HCT116 (cell line): ENCODE data around the gene KCNK5. TPM values are rescaled to one million over a fixed set of nuclear protein-coding genes. Genes with fewer than 3 reads are reported as not detected.
A peak's percentile ranks its signal among the peaks of the same experiment; 100 is the strongest.

ENCODE experiments used
- ATAC-seq: fragments of 200-7000 bp; cut with Tn5 transposase; 2 replicates; pipeline ENCODE4 v1.9.1; 2020; ENCODE audit warnings: mild to moderate bottlenecking, moderate library complexity
- Bru-seq: library from RNA; stranded (reverse); fragments of 400-500 nt; gene quantifications from one replicate; lab custom pipeline; 2021; lab: Mats Ljungman, UMichigan
- BruChase-seq, 2 experiments: library from RNA; stranded (reverse); fragments of 400-500 nt; gene quantifications; one replicate each; lab custom pipeline; 2021; lab: Mats Ljungman, UMichigan
- BruUV-seq: library from RNA; stranded (reverse); fragments of 400-500 nt; replicated peaks from 2 replicates; lab custom pipeline; 2021; lab: Mats Ljungman, UMichigan
- CTCF ChIA-PET: fragments of 300-600 bp; sonication (Branson Sonifier 250); formaldehyde crosslinking; loops from one replicate; lab custom pipeline; 2021; ENCODE audit warnings: antibody characterized with exemption; lab: Charles Lee
- POLR2A ChIA-PET: fragments of 300-600, 350-600 bp; sonication (Branson Sonifier 250); formaldehyde crosslinking; loops from one replicate; lab custom pipeline; 2021; ENCODE audit warnings: antibody characterized with exemption; lab: Charles Lee
- RAD21 ChIA-PET, 2 experiments: fragments of 300-600 bp; sonication (Branson Sonifier 250); formaldehyde crosslinking; loops; one replicate each; lab custom pipeline; 2023; ENCODE audit warnings: low total read pairs in 2 of 2; ENCODE audit not compliant: uncharacterized antibody in 2 of 2, unreplicated experiment in 2 of 2, low non-redundant PET in 1 of 2; lab: Charles Lee
- DNase-seq: peaks from one replicate; pipeline ENCODE4 v3.0.0-alpha.2; 2010; ENCODE audit warnings: low read depth, low spot score
- H2AFZ ChIP-seq: fragments of 200-600 bp; shearing (Covaris generic), sonication (generic); 2 replicates; pipeline ENCODE4 v1.6.1; 2017; ENCODE audit warnings: low read depth, mixed run types, mixed read lengths, antibody characterized with exemption, low read length; ENCODE audit not compliant: poor library complexity, severe bottlenecking
- H3K27ac ChIP-seq: 2 replicates; pipeline ENCODE4 v1.5.1; 2012; ENCODE audit warnings: low read depth, low read length
- H3K27me3 ChIP-seq: fragments of 200-600 bp; sonication (generic); 2 replicates; pipeline ENCODE4 v1.6.1; 2016; ENCODE audit warnings: mixed run types, low read length, mixed read lengths; ENCODE audit not compliant: insufficient read depth
- H3K36me3 ChIP-seq, 2 experiments: fragments of 200-500 bp in 1 of 2; fragments of 200-600 bp in 1 of 2; sonication (Bioruptor generic) in 1 of 2; sonication (generic) in 1 of 2; 2 replicates each; pipeline versions ENCODE4 v1.5.1 to v1.6.1; 2014 to 2016; ENCODE audit warnings: low read length in 2 of 2, inconsistent platforms in 1 of 2, mixed read lengths in 1 of 2, mixed run types in 1 of 2; ENCODE audit not compliant: insufficient read depth in 2 of 2, control insufficient read depth in 1 of 2
- H3K4me1 ChIP-seq, 2 experiments: fragments of 200-600 bp in 1 of 2; sonication (generic) in 1 of 2; 2 replicates each; pipeline versions ENCODE4 v1.5.1 to v1.6.1; 2012 to 2017; ENCODE audit warnings: low read length in 2 of 2, inconsistent platforms in 1 of 2, mild to moderate bottlenecking in 1 of 2, mixed read lengths in 1 of 2, mixed run types in 1 of 2, moderate library complexity in 1 of 2; ENCODE audit not compliant: insufficient read depth in 2 of 2, control insufficient read depth in 1 of 2
- H3K4me2 ChIP-seq: fragments of 200-600 bp; sonication (generic); 2 replicates; pipeline ENCODE4 v1.6.1; 2017; ENCODE audit warnings: mixed run types, low read length, mixed read lengths
- H3K4me3 ChIP-seq, 2 experiments: fragments of 200-600 bp in 1 of 2; sonication (generic) in 1 of 2; replicated peaks in 1 of 2; 2 replicates each; pipeline ENCODE4 v1.5.1; 2011 to 2016; ENCODE audit warnings: low read length in 2 of 2, control low read depth in 1 of 2, low read depth in 1 of 2, mild to moderate bottlenecking in 1 of 2, mixed read lengths in 1 of 2, mixed run types in 1 of 2
- H3K79me2 ChIP-seq: fragments of 200-600 bp; sonication (generic); 2 replicates; pipeline ENCODE4 v1.6.1; 2017; ENCODE audit warnings: mild to moderate bottlenecking, mixed run types, low read length, moderate library complexity, mixed read lengths; ENCODE audit not compliant: insufficient read depth
- H3K9ac ChIP-seq: fragments of 200-600 bp; sonication (generic); 2 replicates; pipeline ENCODE4 v1.6.1; 2016; ENCODE audit warnings: low read length, mixed read lengths
- H3K9me2 ChIP-seq: fragments of 200-600 bp; sonication (generic), shearing (Covaris generic); 2 replicates; pipeline ENCODE4 v1.6.1; 2017; ENCODE audit warnings: mixed run types, mild to moderate bottlenecking, moderate library complexity; ENCODE audit not compliant: insufficient read depth
- H3K9me3 ChIP-seq, 2 experiments: fragments of 200-500 bp in 1 of 2; fragments of 200-600 bp in 1 of 2; sonication (Bioruptor generic) in 1 of 2; sonication (generic) in 1 of 2; 2 replicates each; pipeline ENCODE4 v1.6.1; 2014 to 2017; ENCODE audit warnings: low read length in 2 of 2, mixed read lengths in 2 of 2, inconsistent platforms in 1 of 2, low read depth in 1 of 2, mild to moderate bottlenecking in 1 of 2, mixed run types in 1 of 2, moderate library complexity in 1 of 2; ENCODE audit not compliant: control insufficient read depth in 1 of 2, insufficient read depth in 1 of 2
- H4K20me1 ChIP-seq: fragments of 200-600 bp; sonication (generic), shearing (Covaris generic); 2 replicates; pipeline ENCODE4 v1.6.1; 2017; ENCODE audit warnings: mixed run types, mild to moderate bottlenecking, moderate library complexity; ENCODE audit not compliant: insufficient read depth
- CEBPB ChIP-seq: IDR thresholded peaks from 2 replicates; pipeline ENCODE4 v1.6.1; 2012; ENCODE audit warnings: low read depth
- EGR1 ChIP-seq: IDR thresholded peaks from 2 replicates; pipeline ENCODE4 v1.6.1; 2012; ENCODE audit warnings: low read depth
- ELF1 ChIP-seq: IDR thresholded peaks from 2 replicates; pipeline ENCODE4 v1.6.1; 2012; ENCODE audit warnings: low read depth, borderline replicate concordance
- EZH2 ChIP-seq: fragments of 200-600 bp; sonication (generic); IDR thresholded peaks from 2 replicates; pipeline ENCODE4 v1.6.1; 2017; ENCODE audit warnings: antibody characterized with exemption, mixed run types
- EZH2phosphoT487 ChIP-seq: fragments of 200-600 bp; IDR thresholded peaks from 2 replicates; pipeline ENCODE4 v1.6.1; 2018; ENCODE audit warnings: antibody characterized with exemption, borderline replicate concordance
- JUND ChIP-seq: IDR thresholded peaks from 2 replicates; pipeline ENCODE4 v1.6.1; 2012
- POLR2A ChIP-seq: IDR thresholded peaks from 2 replicates; pipeline ENCODE4 v1.7.0; 2011; ENCODE audit warnings: borderline replicate concordance; ENCODE audit not compliant: insufficient read depth, insufficient read length; ENCODE audit errors: extremely low read depth
- POLR2AphosphoS5 ChIP-seq: IDR thresholded peaks from 2 replicates; pipeline ENCODE4 v1.6.1; 2011; ENCODE audit warnings: mild to moderate bottlenecking, low read depth, low read length, moderate library complexity
- RAD21 ChIP-seq: IDR thresholded peaks from 2 replicates; pipeline ENCODE4 v1.6.1; 2012; ENCODE audit warnings: low read depth, mild to moderate bottlenecking
- SP1 ChIP-seq: IDR thresholded peaks from 2 replicates; pipeline ENCODE4 v1.6.1; 2012; ENCODE audit warnings: low read depth
- SRF ChIP-seq: IDR thresholded peaks from 2 replicates; pipeline ENCODE4 v1.6.1; 2012; ENCODE audit warnings: low read depth
- TCF7L2 ChIP-seq: IDR thresholded peaks from 2 replicates; pipeline ENCODE4 v1.7.0; 2011; ENCODE audit warnings: borderline replicate concordance, inconsistent platforms; ENCODE audit not compliant: insufficient read depth, insufficient read length; ENCODE audit errors: extremely low read depth
- ZNF274 ChIP-seq: fragments of 200-500 bp; sonication (Bioruptor generic); IDR thresholded peaks from 2 replicates; pipeline ENCODE4 v1.6.1; 2014; ENCODE audit warnings: mild to moderate bottlenecking, low read depth, low read length, inconsistent platforms
- intact Hi-C: fragments of 100-400 bp; cut with micrococcal nuclease; formaldehyde crosslinking; loops from 2 replicates; pipeline ENCODE4 v1.10.0; 2022
- long read RNA-seq: library from polyadenylated mRNA; unstranded; transcript quantifications from one replicate; pipeline ENCODE4 v2.0.0, GENCODE V29; 2021; ENCODE audit not compliant: unreplicated experiment
- polyA plus RNA-seq: library from polyadenylated mRNA; unstranded; fragments of >200 nt; gene quantifications from 2 replicates; pipeline ENCODE4 v1.2.1, GENCODE V29; 2012; ENCODE audit warnings: missing spikeins
- total RNA-seq: library from RNA; stranded (reverse); gene quantifications from one replicate; pipeline ENCODE4 v1.2.1, GENCODE V29; 2021; ENCODE audit not compliant: unreplicated experiment
- TF ChIP-seq, protein P1 (sequence below): IDR thresholded peaks from 2 replicates; pipeline ENCODE4 v1.6.1; 2012; ENCODE audit warnings: low read depth
- TF ChIP-seq, protein P2 (sequence below): IDR thresholded peaks from 2 replicates; pipeline ENCODE4 v1.6.1; 2012
- TF ChIP-seq, protein P3 (sequence below): IDR thresholded peaks from 2 replicates; pipeline ENCODE4 v1.6.1; 2012
- TF ChIP-seq, protein P4 (sequence below): IDR thresholded peaks from 2 replicates; pipeline ENCODE4 v1.6.1; 2011; ENCODE audit warnings: mild to moderate bottlenecking, low read length, moderate library complexity; ENCODE audit not compliant: insufficient replicate concordance; ENCODE audit errors: extremely low read depth

Gene KCNK5, protein sequence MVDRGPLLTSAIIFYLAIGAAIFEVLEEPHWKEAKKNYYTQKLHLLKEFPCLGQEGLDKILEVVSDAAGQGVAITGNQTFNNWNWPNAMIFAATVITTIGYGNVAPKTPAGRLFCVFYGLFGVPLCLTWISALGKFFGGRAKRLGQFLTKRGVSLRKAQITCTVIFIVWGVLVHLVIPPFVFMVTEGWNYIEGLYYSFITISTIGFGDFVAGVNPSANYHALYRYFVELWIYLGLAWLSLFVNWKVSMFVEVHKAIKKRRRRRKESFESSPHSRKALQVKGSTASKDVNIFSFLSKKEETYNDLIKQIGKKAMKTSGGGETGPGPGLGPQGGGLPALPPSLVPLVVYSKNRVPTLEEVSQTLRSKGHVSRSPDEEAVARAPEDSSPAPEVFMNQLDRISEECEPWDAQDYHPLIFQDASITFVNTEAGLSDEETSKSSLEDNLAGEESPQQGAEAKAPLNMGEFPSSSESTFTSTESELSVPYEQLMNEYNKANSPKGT
- total RNA-seq (9.5 TPM), Bru-seq, nascent RNA (percentile 66 among the genes with signal in this experiment), BruChase-seq, experiment 1, labeled RNA remaining after a 6-hour chase (percentile 41 among the genes with signal in this experiment), BruChase-seq, experiment 2, labeled RNA remaining after a 2-hour chase (percentile 53 among the genes with signal in this experiment)
- 6.4 and 8.3 TPM in 2 replicates for polyA plus RNA-seq
- long read RNA-seq, transcript KCNK5-201 (5 exons, 3,756 nt), result major isoform, 15 of 33 reads
- long read RNA-seq, partial matches to known transcripts, result 1 of 33 reads
- long read RNA-seq, other reads (novel, unspliced or antisense), result 17 of 33 reads

DNA sequence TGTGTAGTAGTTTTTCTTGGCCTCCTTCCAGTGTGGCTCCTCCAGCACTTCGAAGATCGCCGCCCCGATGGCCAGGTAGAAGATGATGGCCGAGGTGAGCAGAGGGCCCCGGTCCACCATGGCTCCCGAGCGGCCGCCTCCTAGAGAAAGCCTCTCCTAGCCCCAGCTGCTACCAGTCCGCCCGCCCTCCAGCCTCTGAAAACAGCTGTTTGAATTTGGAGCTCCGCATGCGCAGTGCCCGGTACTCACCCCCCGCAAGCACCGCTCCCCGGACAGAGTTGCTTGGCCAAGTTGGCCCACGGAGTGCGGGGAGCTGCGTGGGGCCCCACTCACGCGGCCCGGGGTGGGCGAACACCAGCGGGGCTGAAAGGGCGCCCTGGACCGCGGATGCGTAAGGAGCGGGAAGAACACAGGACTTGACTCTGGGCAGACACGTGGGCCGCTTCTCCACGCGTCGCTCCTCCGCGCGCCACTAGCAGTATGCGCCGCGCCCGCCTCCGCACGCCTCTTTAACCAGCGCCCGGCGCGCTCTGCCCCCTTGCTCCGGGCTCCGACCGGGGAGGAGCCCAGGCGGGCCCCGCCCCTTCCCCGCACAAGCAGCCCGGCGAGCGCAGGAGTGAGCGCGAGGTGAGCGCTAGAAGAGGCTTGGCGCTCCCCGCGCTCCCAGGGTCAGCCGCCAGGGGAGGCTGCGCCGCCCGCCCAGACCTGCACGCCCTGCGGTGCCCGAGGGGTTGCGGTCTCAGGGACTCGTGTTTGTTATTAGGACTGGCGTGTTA, at the start of gene KCNK5:
KCNK5 (minus strand) TSS at position 484 of the 776 bp plus-strand sequence; CDS start at position 120, 364 bp downstream.
- Histone ChIP-seq H3K27ac (peak within 1 kb of the TSS; percentile 53; the same call in 1 of the 2 replicates), H3K9ac (peak within 1 kb of the TSS; percentile 78), H3K4me2 (peak within 1 kb of the TSS; percentile 98), H3K4me3 (peak within 1 kb of the TSS; percentile 75 to 88), H3K9me3 (no peaks in the 10 kb centered on the region), H3K27me3 (no peaks in the 10 kb centered on the region), H3K9me2 (no peaks in the 10 kb centered on the region), H4K20me1 (no peaks in the 10 kb centered on the region), H3K79me2 (peaks cover 46% of the 10 kb centered on the region), H3K36me3 (no peaks in the 10 kb centered on the region), H2AFZ (peak within 1 kb of the TSS; percentile 93), H3K4me1 (peaks cover 9 to 41% of the 10 kb centered on the region in 2 experiments; a peak in 3 of 4 replicates)
- peak; percentile 73 for DNase-seq
- peak; percentile 99 for ATAC-seq
- intact Hi-C loops, result loop anchor here (1.0 to 5.0 kb wide), 2 partner anchors 52 to 74 kb away; no protein-coding TSS in a partner anchor
- POLR2A ChIA-PET, result interaction anchor here (0.6 to 1.4 kb wide), 5 partner anchors 12 to 74 kb away, joined by 3 to 6 read pairs (median 3); no protein-coding TSS in a partner anchor
- RAD21 ChIA-PET, result no interaction called here
- no TSS peak for BruUV-seq
- CTCF ChIA-PET, result interaction anchor here (1.3 to 3.2 kb wide), 2 partner anchors 10 to 73 kb away, joined by 4 to 14 read pairs; no protein-coding TSS in a partner anchor
- TF ChIP-seq CEBPB, result no peak
- TF ChIP-seq EZH2, result no peak
- no peak for TF ChIP-seq EZH2phosphoT487
- peak; percentile 76 for TF ChIP-seq RAD21
- no peak for TF ChIP-seq SRF
- TF ChIP-seq SP1, result peak; percentile 52
- peak; percentile 79 for TF ChIP-seq POLR2A
- TF ChIP-seq, protein P1, sequence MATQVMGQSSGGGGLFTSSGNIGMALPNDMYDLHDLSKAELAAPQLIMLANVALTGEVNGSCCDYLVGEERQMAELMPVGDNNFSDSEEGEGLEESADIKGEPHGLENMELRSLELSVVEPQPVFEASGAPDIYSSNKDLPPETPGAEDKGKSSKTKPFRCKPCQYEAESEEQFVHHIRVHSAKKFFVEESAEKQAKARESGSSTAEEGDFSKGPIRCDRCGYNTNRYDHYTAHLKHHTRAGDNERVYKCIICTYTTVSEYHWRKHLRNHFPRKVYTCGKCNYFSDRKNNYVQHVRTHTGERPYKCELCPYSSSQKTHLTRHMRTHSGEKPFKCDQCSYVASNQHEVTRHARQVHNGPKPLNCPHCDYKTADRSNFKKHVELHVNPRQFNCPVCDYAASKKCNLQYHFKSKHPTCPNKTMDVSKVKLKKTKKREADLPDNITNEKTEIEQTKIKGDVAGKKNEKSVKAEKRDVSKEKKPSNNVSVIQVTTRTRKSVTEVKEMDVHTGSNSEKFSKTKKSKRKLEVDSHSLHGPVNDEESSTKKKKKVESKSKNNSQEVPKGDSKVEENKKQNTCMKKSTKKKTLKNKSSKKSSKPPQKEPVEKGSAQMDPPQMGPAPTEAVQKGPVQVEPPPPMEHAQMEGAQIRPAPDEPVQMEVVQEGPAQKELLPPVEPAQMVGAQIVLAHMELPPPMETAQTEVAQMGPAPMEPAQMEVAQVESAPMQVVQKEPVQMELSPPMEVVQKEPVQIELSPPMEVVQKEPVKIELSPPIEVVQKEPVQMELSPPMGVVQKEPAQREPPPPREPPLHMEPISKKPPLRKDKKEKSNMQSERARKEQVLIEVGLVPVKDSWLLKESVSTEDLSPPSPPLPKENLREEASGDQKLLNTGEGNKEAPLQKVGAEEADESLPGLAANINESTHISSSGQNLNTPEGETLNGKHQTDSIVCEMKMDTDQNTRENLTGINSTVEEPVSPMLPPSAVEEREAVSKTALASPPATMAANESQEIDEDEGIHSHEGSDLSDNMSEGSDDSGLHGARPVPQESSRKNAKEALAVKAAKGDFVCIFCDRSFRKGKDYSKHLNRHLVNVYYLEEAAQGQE, result no peak
- TF ChIP-seq, protein P2, sequence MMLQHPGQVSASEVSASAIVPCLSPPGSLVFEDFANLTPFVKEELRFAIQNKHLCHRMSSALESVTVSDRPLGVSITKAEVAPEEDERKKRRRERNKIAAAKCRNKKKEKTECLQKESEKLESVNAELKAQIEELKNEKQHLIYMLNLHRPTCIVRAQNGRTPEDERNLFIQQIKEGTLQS, result no peak
- TF ChIP-seq POLR2AphosphoS5, result peak; percentile 92
- TF ChIP-seq, protein P3, sequence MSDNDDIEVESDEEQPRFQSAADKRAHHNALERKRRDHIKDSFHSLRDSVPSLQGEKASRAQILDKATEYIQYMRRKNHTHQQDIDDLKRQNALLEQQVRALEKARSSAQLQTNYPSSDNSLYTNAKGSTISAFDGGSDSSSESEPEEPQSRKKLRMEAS, result peak; percentile 97
- no peak for TF ChIP-seq ELF1
- TF ChIP-seq EGR1, result peak; percentile 95
- peak; percentile 28 for TF ChIP-seq TCF7L2
- no peak for TF ChIP-seq JUND
- TF ChIP-seq, protein P4, sequence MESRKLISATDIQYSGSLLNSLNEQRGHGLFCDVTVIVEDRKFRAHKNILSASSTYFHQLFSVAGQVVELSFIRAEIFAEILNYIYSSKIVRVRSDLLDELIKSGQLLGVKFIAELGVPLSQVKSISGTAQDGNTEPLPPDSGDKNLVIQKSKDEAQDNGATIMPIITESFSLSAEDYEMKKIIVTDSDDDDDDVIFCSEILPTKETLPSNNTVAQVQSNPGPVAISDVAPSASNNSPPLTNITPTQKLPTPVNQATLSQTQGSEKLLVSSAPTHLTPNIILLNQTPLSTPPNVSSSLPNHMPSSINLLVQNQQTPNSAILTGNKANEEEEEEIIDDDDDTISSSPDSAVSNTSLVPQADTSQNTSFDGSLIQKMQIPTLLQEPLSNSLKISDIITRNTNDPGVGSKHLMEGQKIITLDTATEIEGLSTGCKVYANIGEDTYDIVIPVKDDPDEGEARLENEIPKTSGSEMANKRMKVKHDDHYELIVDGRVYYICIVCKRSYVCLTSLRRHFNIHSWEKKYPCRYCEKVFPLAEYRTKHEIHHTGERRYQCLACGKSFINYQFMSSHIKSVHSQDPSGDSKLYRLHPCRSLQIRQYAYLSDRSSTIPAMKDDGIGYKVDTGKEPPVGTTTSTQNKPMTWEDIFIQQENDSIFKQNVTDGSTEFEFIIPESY, result no peak
- no peak for TF ChIP-seq ZNF274
